ENCODE data around the gene PNN. TPM values are rescaled to one million over a fixed set of nuclear protein-coding genes. Genes with fewer than 3 reads are reported as not detected.

PNN gene
- total and polyA plus RNA-seq, 2 of the 4 experiments (the other 2 are of a cell fraction) = 14.9 to 28.8 TPM

DNA sequence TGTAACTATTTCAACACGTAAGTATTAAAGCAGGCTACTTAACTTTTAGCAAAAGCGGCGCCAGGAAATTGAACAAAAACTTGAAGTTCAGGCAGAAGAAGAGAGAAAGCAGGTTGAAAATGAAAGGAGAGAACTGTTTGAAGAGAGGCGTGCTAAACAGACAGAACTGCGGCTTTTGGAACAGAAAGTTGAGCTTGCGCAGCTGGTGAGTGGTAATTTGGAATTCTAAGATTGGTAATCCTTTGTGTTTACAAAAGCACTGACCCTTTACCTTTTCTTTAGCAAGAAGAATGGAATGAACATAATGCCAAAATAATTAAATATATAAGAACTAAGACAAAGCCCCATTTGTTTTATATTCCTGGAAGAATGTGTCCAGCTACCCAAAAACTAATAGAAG, 4.0 kb downstream of the PNN start:
- H3K36me3 ChIP-seq (ENCODE audit: control insufficient read depth, insufficient read depth, low read length) = peaks cover 42% of the 10 kb centered on the region
- H2AK5ac ChIP-seq (ENCODE audit: low read depth, low read length) = no peak overlapping the region
- WGBS, 2 experiments (ENCODE audit: extremely low coverage in 2 of 2, insufficient read length in 1 of 2) = 100% methylated on average over 2 of the region's 6 CpGs; no CpG with 5 or more reads in 1 of the 2 experiments
- H3K14ac ChIP-seq (replicated peaks; ENCODE audit: low read depth, low read length) = no peak overlapping the region
- no peak overlapping the region for H4K91ac ChIP-seq (ENCODE audit: insufficient read depth, low read depth, low read length)
- no peaks in the 10 kb centered on the region for H3K9me3 ChIP-seq (ENCODE audit: control insufficient read depth, insufficient read depth, low read length)
- H4K8ac ChIP-seq (ENCODE audit: low read depth in 2 of 2, low read length in 2 of 2) = no peak overlapping the region
- TF ChIP-seq CEBPB (IDR thresholded peaks at IDR 0.05; ENCODE audit: low read depth, low read length) = no peak
- TF ChIP-seq, protein P1, sequence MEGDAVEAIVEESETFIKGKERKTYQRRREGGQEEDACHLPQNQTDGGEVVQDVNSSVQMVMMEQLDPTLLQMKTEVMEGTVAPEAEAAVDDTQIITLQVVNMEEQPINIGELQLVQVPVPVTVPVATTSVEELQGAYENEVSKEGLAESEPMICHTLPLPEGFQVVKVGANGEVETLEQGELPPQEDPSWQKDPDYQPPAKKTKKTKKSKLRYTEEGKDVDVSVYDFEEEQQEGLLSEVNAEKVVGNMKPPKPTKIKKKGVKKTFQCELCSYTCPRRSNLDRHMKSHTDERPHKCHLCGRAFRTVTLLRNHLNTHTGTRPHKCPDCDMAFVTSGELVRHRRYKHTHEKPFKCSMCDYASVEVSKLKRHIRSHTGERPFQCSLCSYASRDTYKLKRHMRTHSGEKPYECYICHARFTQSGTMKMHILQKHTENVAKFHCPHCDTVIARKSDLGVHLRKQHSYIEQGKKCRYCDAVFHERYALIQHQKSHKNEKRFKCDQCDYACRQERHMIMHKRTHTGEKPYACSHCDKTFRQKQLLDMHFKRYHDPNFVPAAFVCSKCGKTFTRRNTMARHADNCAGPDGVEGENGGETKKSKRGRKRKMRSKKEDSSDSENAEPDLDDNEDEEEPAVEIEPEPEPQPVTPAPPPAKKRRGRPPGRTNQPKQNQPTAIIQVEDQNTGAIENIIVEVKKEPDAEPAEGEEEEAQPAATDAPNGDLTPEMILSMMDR (conservative IDR thresholded peaks at IDR 0.05; ENCODE audit: low read depth, low read length) = no peak
- no peak for TF ChIP-seq MXI1 (IDR thresholded peaks at IDR 0.05; ENCODE audit: borderline replicate concordance, low read depth, low read length)
- no peak for TF ChIP-seq RAD21 (IDR thresholded peaks at IDR 0.05; ENCODE audit: low read length)
- no peak for TF ChIP-seq NFE2L2 (IDR thresholded peaks at IDR 0.05; ENCODE audit: low read depth, low read length)
- no peak for TF ChIP-seq CHD1 (IDR thresholded peaks at IDR 0.05; ENCODE audit: low read depth, low read length)
- TF ChIP-seq, protein P2, sequence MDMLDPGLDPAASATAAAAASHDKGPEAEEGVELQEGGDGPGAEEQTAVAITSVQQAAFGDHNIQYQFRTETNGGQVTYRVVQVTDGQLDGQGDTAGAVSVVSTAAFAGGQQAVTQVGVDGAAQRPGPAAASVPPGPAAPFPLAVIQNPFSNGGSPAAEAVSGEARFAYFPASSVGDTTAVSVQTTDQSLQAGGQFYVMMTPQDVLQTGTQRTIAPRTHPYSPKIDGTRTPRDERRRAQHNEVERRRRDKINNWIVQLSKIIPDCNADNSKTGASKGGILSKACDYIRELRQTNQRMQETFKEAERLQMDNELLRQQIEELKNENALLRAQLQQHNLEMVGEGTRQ (IDR thresholded peaks at IDR 0.05; ENCODE audit: low read depth, low read length) = no peak
- no peak for TF ChIP-seq BHLHE40 (IDR thresholded peaks at IDR 0.05; ENCODE audit: low read depth, low read length)
- TF ChIP-seq FOS (IDR thresholded peaks at IDR 0.05; ENCODE audit: low read depth, low read length) = no peak
- no peak for TF ChIP-seq RCOR1 (IDR thresholded peaks at IDR 0.05; ENCODE audit: insufficient replicate concordance, low read length)
- no peak for TF ChIP-seq MAFK (IDR thresholded peaks at IDR 0.05; ENCODE audit: low read depth, low read length)
- TF ChIP-seq MAZ (IDR thresholded peaks at IDR 0.05; ENCODE audit: borderline replicate concordance, low read depth, low read length) = no peak
- no peak for TF ChIP-seq SMC3 (IDR thresholded peaks at IDR 0.05; ENCODE audit: low read depth, low read length)
- TF ChIP-seq, protein P3, sequence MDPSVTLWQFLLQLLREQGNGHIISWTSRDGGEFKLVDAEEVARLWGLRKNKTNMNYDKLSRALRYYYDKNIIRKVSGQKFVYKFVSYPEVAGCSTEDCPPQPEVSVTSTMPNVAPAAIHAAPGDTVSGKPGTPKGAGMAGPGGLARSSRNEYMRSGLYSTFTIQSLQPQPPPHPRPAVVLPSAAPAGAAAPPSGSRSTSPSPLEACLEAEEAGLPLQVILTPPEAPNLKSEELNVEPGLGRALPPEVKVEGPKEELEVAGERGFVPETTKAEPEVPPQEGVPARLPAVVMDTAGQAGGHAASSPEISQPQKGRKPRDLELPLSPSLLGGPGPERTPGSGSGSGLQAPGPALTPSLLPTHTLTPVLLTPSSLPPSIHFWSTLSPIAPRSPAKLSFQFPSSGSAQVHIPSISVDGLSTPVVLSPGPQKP (IDR thresholded peaks at IDR 0.05; ENCODE audit: borderline replicate concordance, low read depth, low read length) = no peak
- H2BK20ac ChIP-seq (ENCODE audit: low read depth, low read length) = no peak overlapping the region
- in situ Hi-C loops (cut with MboI; ENCODE audit: low sequenced_read_pairs) (no loop called here), dilution Hi-C loops (cut with HindIII; ENCODE audit: low sequenced_read_pairs, unreplicated experiment) (no loop called here), intact Hi-C loops (cut with micrococcal nuclease) (no loop called here)
- no peak overlapping the region for H3K18ac ChIP-seq (ENCODE audit: low read depth, low read length)
- H3K4me1 ChIP-seq (ENCODE audit: control insufficient read depth, insufficient read depth, low read length) = no peaks in the 10 kb centered on the region; the same call in 1 of the 2 replicates
- H2AFZ ChIP-seq (replicated peaks; ENCODE audit: low read length, poor library complexity) = no peak overlapping the region
- POLR2A ChIA-PET (ENCODE audit: unreplicated experiment) = no interaction called here
- no TSS peak for BruUV-seq (replicated peaks)
- DNase-seq (no peak), ATAC-seq (ENCODE audit: low read depth) (no peak)
- no peaks in the 10 kb centered on the region for H3K27me3 ChIP-seq (ENCODE audit: control insufficient read depth, insufficient read depth, low read length)
- H3K27ac ChIP-seq (ENCODE audit: insufficient read depth, low read length) = no peak overlapping the region
- H3K4ac ChIP-seq (ENCODE audit: low read depth, low read length) = no peak overlapping the region
- H3K79me1 ChIP-seq (ENCODE audit: low read depth in 1 of 2, low read length in 2 of 2) = peaks cover 23 to 46% of the 10 kb centered on the region in 2 experiments
- no peak overlapping the region for H3K4me2 ChIP-seq (ENCODE audit: low read depth, low read length)
- no peak overlapping the region for H2AK9ac ChIP-seq (replicated peaks; ENCODE audit: low read depth, low read length, poor library complexity)
- no peak overlapping the region for H3K9ac ChIP-seq (ENCODE audit: low read depth, low read length)
- no peak overlapping the region for H2BK120ac ChIP-seq (ENCODE audit: low read depth, low read length)
- H2BK15ac ChIP-seq (ENCODE audit: low read depth, low read length) = no peak overlapping the region
- no peak overlapping the region for H3K23ac ChIP-seq (ENCODE audit: low read depth, low read length)
- H2BK5ac ChIP-seq (ENCODE audit: low read depth, low read length, poor library complexity, severe bottlenecking) = no peak overlapping the region
- no peak overlapping the region for H4K5ac ChIP-seq (ENCODE audit: low read depth, low read length)
- CTCF ChIA-PET = no interaction called here
- H3K9me1 ChIP-seq (ENCODE audit: insufficient read depth, low read length) = no peaks in the 10 kb centered on the region
- peaks cover 29% of the 10 kb centered on the region for H4K20me1 ChIP-seq (ENCODE audit: insufficient read depth, low read length)
- no peak overlapping the region for H3K56ac ChIP-seq (ENCODE audit: extremely low read depth, insufficient read depth, low read length)
- H3K4me3 ChIP-seq (ENCODE audit: insufficient read depth, low read depth, low read length) = no peak overlapping the region
